ENCODE results near the gene MBNL1.

DNA sequence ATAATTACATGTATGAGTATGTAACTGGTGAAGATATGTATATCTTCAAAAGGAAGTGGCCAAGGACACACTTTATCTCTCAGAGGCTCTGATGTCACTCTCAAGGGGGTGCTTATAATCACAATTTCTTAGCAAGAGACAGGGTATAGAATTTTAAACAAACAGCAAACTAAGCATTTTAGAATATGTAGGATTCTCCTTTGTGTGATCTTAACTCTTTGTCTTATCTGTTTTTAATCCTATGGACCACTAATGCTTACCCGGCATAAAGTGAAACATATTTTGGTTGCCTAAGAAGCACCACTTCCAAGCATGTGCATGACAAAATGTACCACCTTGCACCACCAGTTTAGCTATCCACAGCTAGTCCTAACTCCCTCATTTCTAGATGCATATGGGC, 8.2 kb upstream of the MBNL1 start:
- TF ChIP-seq, protein P1, sequence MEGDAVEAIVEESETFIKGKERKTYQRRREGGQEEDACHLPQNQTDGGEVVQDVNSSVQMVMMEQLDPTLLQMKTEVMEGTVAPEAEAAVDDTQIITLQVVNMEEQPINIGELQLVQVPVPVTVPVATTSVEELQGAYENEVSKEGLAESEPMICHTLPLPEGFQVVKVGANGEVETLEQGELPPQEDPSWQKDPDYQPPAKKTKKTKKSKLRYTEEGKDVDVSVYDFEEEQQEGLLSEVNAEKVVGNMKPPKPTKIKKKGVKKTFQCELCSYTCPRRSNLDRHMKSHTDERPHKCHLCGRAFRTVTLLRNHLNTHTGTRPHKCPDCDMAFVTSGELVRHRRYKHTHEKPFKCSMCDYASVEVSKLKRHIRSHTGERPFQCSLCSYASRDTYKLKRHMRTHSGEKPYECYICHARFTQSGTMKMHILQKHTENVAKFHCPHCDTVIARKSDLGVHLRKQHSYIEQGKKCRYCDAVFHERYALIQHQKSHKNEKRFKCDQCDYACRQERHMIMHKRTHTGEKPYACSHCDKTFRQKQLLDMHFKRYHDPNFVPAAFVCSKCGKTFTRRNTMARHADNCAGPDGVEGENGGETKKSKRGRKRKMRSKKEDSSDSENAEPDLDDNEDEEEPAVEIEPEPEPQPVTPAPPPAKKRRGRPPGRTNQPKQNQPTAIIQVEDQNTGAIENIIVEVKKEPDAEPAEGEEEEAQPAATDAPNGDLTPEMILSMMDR (conservative IDR thresholded peaks at IDR 0.05; ENCODE audit: low read depth, low read length) = no peak
- TF ChIP-seq EZH2 (IDR thresholded peaks at IDR 0.05; ENCODE audit: borderline replicate concordance, low read depth, low read length, poor library complexity, severe bottlenecking) = no peak
